CD14-positive monocyte (primary cell): ENCODE measurements around the gene SYNM. TPM values are rescaled to one million over a fixed set of nuclear protein-coding genes. Genes with fewer than 3 reads are reported as not detected.
A peak's percentile ranks its signal among the peaks of the same experiment; 100 is the strongest.

Source experiments
- DNase-seq, 3 donors: peaks; one replicate each; pipeline ENCODE4 v3.0.0-alpha.2; 2011 to 2022
- H2AFZ ChIP-seq: 2 replicates; pipeline ENCODE4 v1.6.0; 2012; ENCODE audit warnings: mild to moderate bottlenecking, low read depth, low read length, inconsistent platforms; ENCODE audit not compliant: insufficient read depth, poor library complexity, severe bottlenecking
- H3K27ac ChIP-seq, 2 donors: 1 replicate in 1 of 2; 2 replicates in 1 of 2; pipeline ENCODE4 v1.5.1; 2012 to 2013; ENCODE audit warnings: low read length in 2 of 2, control low read depth in 1 of 2, inconsistent platforms in 1 of 2, low read depth in 1 of 2, mild to moderate bottlenecking in 1 of 2
- H3K27me3 ChIP-seq, 2 donors: one replicate each; pipeline versions ENCODE4 v1.6.0 to v1.6.1; 2011 to 2013; ENCODE audit warnings: low read length in 2 of 2; ENCODE audit not compliant: control insufficient read depth in 2 of 2, insufficient read depth in 2 of 2
- H3K36me3 ChIP-seq, 2 donors: replicated peaks in 1 of 2; 1 replicate in 1 of 2; 2 replicates in 1 of 2; pipeline versions ENCODE4 v1.5.1 to v1.6.1; 2012 to 2013; ENCODE audit warnings: low read length in 2 of 2, control low read depth in 1 of 2, inconsistent platforms in 1 of 2, mild to moderate bottlenecking in 1 of 2; ENCODE audit not compliant: insufficient read depth in 2 of 2, control insufficient read depth in 1 of 2
- H3K4me1 ChIP-seq, 2 donors: 1 replicate in 1 of 2; 2 replicates in 1 of 2; pipeline versions ENCODE4 v1.5.1 to v1.6.1; 2012 to 2013; ENCODE audit warnings: low read length in 2 of 2, control low read depth in 1 of 2, inconsistent platforms in 1 of 2, mild to moderate bottlenecking in 1 of 2, moderate library complexity in 1 of 2; ENCODE audit not compliant: insufficient read depth in 2 of 2, control insufficient read depth in 1 of 2
- H3K4me2 ChIP-seq: replicated peaks from 2 replicates; pipeline ENCODE3; 2012; ENCODE audit warnings: low read length, moderate library complexity, mild to moderate bottlenecking; ENCODE audit not compliant: poor library complexity, severe bottlenecking; ENCODE audit errors: extremely low read depth
- H3K4me3 ChIP-seq, 3 experiments: fragments of 200-600 bp in 1 of 3; sonication (generic) in 1 of 3; replicated peaks in 1 of 3; 1 replicate in 2 of 3; 2 replicates in 1 of 3; pipeline ENCODE4 v1.5.1; 2011 to 2013; ENCODE audit warnings: low read length in 3 of 3, mild to moderate bottlenecking in 3 of 3, control low read depth in 2 of 3, low read depth in 2 of 3, inconsistent platforms in 1 of 3, moderate library complexity in 1 of 3
- H3K79me2 ChIP-seq: 2 replicates; pipeline ENCODE4 v1.6.0; 2012; ENCODE audit warnings: mild to moderate bottlenecking, control low read depth, inconsistent platforms, low read length, moderate library complexity; ENCODE audit not compliant: insufficient read depth
- H3K9ac ChIP-seq: 2 replicates; pipeline ENCODE4 v1.6.0; 2017; ENCODE audit warnings: low read length, mild to moderate bottlenecking; ENCODE audit not compliant: insufficient read depth, poor library complexity, severe bottlenecking
- H3K9me3 ChIP-seq, 2 donors: replicated peaks in 1 of 2; 1 replicate in 1 of 2; 2 replicates in 1 of 2; pipeline versions ENCODE4 v1.5.1 to v1.6.1; 2012 to 2013; ENCODE audit warnings: low read length in 2 of 2, control low read depth in 1 of 2; ENCODE audit not compliant: control insufficient read depth in 1 of 2, insufficient read depth in 1 of 2
- H4K20me1 ChIP-seq: 2 replicates; pipeline ENCODE4 v1.6.0; 2012; ENCODE audit warnings: mild to moderate bottlenecking, low read length, control low read depth, moderate library complexity; ENCODE audit not compliant: insufficient read depth
- H3K27ac Mint-ChIP-seq, 7 donors: one replicate each; pipeline ENCODE4 v1.8.0; 2020; ENCODE audit warnings: mild to moderate bottlenecking in 7 of 7, mixed read lengths in 7 of 7, moderate library complexity in 6 of 7, inconsistent platforms in 2 of 7
- H3K27me3 Mint-ChIP-seq, 3 donors: one replicate each; pipeline ENCODE4 v1.8.0; 2021 to 2022; ENCODE audit warnings: low read depth in 3 of 3, mild to moderate bottlenecking in 3 of 3, mixed read lengths in 3 of 3, moderate library complexity in 3 of 3, inconsistent platforms in 1 of 3
- H3K36me3 Mint-ChIP-seq, 2 donors: one replicate each; pipeline ENCODE4 v1.8.0; 2020; ENCODE audit warnings: mixed read lengths in 2 of 2, inconsistent platforms in 1 of 2, mild to moderate bottlenecking in 1 of 2
- H3K4me1 Mint-ChIP-seq: one replicate; pipeline ENCODE4 v1.8.0; 2020; ENCODE audit warnings: mild to moderate bottlenecking, mixed read lengths
- H3K4me3 Mint-ChIP-seq, 2 donors: one replicate each; pipeline ENCODE4 v1.8.0; 2020; ENCODE audit warnings: mild to moderate bottlenecking in 2 of 2, mixed read lengths in 2 of 2, moderate library complexity in 1 of 2
- H3K9me3 Mint-ChIP-seq, 7 donors: one replicate each; pipeline ENCODE4 v1.8.0; 2020 to 2022; ENCODE audit warnings: mixed read lengths in 7 of 7, mild to moderate bottlenecking in 6 of 7, moderate library complexity in 6 of 7, inconsistent platforms in 2 of 7
- WGBS: methylation state at CpG from one replicate; pipeline ENCODE4 v1.1.5; 2013; ENCODE audit warnings: missing lambda C conversion rate; ENCODE audit not compliant: insufficient coverage; 5-methylcytosine and 5-hydroxymethylcytosine counted together
- intact Hi-C, 2 donors: fragments of 100-400 bp; cut with micrococcal nuclease; formaldehyde crosslinking; loops; one replicate each; pipeline versions ENCODE4 v1.15.0 to v1.15.1; 2023
- polyA plus RNA-seq, 3 donors: library from polyadenylated mRNA; depleted of rRNA in 1 of 3; unstranded in 2 of 3; stranded (reverse) in 1 of 3; fragments of 300-500 nt in 2 of 3; fragments of >200 nt in 1 of 3; fragmentation: Illumina TruSeq in 2 of 3; gene quantifications; 1 replicate in 2 of 3; 2 replicates in 1 of 3; pipeline ENCODE4 v1.2.3, GENCODE V29; 2012 to 2021
- TF ChIP-seq, protein P1 (sequence below): fragments of 200-600 bp; IDR thresholded peaks from one replicate; pipeline ENCODE4 v1.8.0; 2022; ENCODE audit warnings: antibody characterized with exemption, mild to moderate bottlenecking

Gene SYNM
- polyA plus RNA-seq, 3 donors: 0.04 to 0.05 TPM; not detected in 1

DNA sequence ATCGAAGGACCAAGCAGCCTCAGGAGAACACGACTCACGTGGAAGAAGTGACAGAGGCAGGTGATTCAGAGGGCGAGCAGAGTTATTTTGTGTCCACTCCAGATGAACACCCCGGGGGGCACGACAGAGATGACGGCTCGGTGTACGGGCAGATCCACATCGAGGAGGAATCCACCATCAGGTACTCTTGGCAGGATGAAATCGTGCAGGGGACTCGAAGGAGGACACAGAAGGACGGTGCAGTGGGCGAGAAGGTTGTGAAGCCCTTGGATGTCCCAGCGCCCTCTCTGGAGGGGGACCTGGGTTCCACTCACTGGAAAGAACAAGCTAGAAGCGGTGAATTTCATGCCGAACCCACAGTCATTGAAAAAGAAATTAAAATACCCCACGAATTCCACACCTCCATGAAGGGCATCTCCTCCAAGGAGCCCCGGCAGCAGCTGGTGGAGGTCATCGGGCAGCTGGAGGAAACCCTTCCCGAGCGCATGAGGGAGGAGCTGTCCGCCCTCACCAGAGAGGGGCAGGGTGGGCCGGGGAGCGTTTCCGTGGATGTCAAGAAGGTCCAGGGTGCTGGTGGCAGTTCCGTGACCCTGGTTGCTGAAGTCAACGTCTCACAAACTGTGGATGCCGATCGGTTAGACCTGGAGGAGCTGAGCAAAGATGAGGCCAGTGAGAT, 26.0 kb downstream of the SYNM start:
- Mint-ChIP-seq H3K9me3 (peaks cover 0 to 2% (median 0%) of the 10 kb centered on the region in 7 donors), H3K27ac (no peak overlapping the region), H3K4me1 (peaks cover 19% of the 10 kb centered on the region), H3K27me3 (peaks cover 0 to 12% (median 2%) of the 10 kb centered on the region in 3 donors), H3K4me3 (peak overlapping the region in 1 of 2 donors; percentile 56), H3K36me3 (no peaks in the 10 kb centered on the region)
- H3K79me2 ChIP-seq: no peaks in the 10 kb centered on the region
- H3K27me3 ChIP-seq: no peaks in the 10 kb centered on the region
- peaks cover 12 to 16% of the 10 kb centered on the region in 2 donors for H3K4me1 ChIP-seq
- TF ChIP-seq, protein P1, sequence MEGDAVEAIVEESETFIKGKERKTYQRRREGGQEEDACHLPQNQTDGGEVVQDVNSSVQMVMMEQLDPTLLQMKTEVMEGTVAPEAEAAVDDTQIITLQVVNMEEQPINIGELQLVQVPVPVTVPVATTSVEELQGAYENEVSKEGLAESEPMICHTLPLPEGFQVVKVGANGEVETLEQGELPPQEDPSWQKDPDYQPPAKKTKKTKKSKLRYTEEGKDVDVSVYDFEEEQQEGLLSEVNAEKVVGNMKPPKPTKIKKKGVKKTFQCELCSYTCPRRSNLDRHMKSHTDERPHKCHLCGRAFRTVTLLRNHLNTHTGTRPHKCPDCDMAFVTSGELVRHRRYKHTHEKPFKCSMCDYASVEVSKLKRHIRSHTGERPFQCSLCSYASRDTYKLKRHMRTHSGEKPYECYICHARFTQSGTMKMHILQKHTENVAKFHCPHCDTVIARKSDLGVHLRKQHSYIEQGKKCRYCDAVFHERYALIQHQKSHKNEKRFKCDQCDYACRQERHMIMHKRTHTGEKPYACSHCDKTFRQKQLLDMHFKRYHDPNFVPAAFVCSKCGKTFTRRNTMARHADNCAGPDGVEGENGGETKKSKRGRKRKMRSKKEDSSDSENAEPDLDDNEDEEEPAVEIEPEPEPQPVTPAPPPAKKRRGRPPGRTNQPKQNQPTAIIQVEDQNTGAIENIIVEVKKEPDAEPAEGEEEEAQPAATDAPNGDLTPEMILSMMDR: no peak
- intact Hi-C loops: no loop called here
- H3K4me3 ChIP-seq: no peak overlapping the region
- H3K9me3 ChIP-seq: no peaks in the 10 kb centered on the region
- no peak overlapping the region for H2AFZ ChIP-seq
- 97% methylated on average over 29 of the region's 30 CpGs for WGBS
- no peak overlapping the region for H3K9ac ChIP-seq
- no peak overlapping the region for H3K27ac ChIP-seq
- H3K36me3 ChIP-seq: no peaks in the 10 kb centered on the region
- H3K4me2 ChIP-seq: no peak overlapping the region
- no peak for DNase-seq
- H4K20me1 ChIP-seq: no peaks in the 10 kb centered on the region

- H3K4me3 ChIP-seq: no peak overlapping the region
- WGBS: 99% methylated on average over 23 of the region's 25 CpGs
These were observed 26.7 kb downstream of the SYNM start for GRCh38 chr15:99131441-99132023.

More at GRCh38 chr15:99131441-99132023, 26.7 kb downstream of the SYNM start:
- no peaks in the 10 kb centered on the region for H3K36me3 Mint-ChIP-seq
- Histone ChIP-seq H3K27ac (no peak overlapping the region), H4K20me1 (no peaks in the 10 kb centered on the region), H3K4me1 (peaks cover 12 to 16% of the 10 kb centered on the region in 2 donors), H3K9me3 (no peaks in the 10 kb centered on the region), H3K4me2 (no peak overlapping the region), H3K27me3 (no peaks in the 10 kb centered on the region), H2AFZ (no peak overlapping the region), H3K79me2 (no peaks in the 10 kb centered on the region), H3K36me3 (no peaks in the 10 kb centered on the region), H3K9ac (no peak overlapping the region)
- TF ChIP-seq, protein P1: no peak
- H3K9me3 Mint-ChIP-seq: peaks cover 0 to 2% (median 0%) of the 10 kb centered on the region in 7 donors
- peak overlapping the region in 1 of 7 donors; percentile 38 for H3K27ac Mint-ChIP-seq
- H3K27me3 Mint-ChIP-seq: peaks cover 0 to 10% (median 2%) of the 10 kb centered on the region in 3 donors
- H3K4me3 Mint-ChIP-seq: no peak overlapping the region
- DNase-seq: no peak
- intact Hi-C loops: no loop called here
- peaks cover 19% of the 10 kb centered on the region for H3K4me1 Mint-ChIP-seq
